GM19328 (cell line): ENCODE data around the gene SAMD14.
"Not testable (repeated sequence)": the region's sequence is repeated elsewhere in the genome, so short reads cannot be mapped to it uniquely, and the experiment has no call there.

Source experiments
- ATAC-seq: cut with Tn5 transposase; IDR thresholded peaks from one replicate; pipeline ENCODE4 v1.9.1; 2021; ENCODE audit warnings: mild to moderate bottlenecking, moderate library complexity; ENCODE audit not compliant: unreplicated experiment

The SAMD14 gene

DNA sequence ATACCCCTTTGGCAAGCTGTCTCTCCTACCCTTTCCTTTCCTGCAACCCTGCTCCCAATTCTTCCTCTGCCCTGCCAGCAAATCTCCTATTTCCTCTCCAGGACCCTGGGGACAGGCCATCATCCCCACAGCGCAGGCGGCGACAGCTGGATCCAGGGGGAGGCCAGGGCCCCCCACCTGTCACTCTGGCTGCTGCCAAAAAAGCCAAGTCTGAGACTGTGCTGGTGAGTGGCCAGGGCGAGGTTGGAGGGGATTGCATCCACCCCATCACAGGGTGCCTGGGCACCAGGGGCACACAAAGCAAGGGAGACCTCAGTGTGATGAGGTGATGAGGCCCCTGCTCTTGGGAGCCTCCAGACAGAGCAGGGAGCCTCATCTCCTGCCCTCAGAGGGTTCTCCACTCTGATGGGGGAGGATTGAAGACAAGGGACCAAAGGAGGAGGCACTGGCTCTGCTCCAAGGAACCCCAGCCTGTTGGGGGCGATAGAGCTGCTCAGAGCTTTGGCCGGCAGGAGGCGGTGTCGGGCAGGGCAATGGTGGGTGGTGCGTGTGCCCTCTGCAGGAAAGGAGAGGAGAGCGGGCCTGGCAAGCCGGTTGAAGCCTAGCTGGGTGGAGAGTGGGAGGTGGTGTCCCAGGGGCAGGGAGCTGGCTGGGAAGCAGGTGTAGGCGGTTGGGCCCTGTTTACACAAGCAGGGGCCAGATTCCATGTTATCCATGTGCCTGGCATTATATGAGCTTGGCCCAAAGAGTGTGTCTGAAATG is 50.4 kb downstream of the SAMD14 start:
- no peak for ATAC-seq

DNA sequence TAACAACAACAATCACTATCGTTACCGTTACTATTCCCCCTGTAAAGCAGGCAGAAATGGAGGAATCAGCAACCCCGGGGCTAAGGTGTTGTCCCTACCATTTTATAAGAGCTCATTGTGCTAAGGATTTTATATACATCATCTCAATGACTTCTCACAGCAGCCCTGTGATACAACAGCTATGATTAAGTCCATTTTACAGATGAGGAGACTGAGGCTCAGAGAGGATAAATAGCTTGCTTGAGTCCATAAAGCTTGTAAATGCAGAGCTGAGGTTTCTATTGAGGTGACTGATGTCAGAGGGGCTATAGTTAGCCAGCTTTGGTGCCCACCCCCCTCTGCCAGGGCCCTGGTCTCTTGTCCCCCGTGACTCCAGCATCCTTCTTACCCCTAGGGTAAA is 51.5 kb downstream of the SAMD14 start:
- no peak for ATAC-seq

DNA sequence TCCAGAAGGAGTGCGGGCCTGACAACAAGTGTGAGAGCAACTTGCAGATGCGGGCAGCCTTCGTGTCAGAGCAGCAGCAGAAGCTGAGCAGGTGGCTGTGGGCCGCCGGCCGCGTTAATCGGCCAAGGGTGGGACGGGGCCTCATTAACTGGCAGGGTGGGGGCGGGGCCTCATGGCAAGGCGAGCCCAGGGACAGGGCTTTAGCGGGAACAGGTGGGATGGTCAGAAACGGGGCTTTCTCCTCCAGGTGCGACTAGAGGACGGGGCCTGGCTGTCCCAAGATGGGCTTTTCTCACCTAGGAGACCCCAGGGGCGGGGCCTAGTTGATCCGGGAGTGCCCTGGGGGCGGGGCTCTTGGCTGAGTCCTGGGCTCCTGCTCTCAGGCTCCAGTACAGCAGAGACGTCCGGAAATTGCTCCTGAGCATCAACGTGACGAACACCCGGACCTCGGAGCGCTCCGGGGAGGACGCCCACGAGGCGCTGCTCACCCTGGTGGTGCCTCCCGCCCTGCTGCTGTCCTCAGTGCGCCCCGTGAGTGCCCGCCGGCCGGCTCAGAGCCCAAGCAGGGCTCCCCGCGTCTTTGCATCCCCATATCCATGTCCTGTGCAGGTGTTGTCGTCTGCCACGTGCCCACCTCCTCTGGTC is 53.2 kb downstream of the SAMD14 start:
- ATAC-seq = no peak

GRCh38 chr17:50076221-50076590 is 53.8 kb downstream of the SAMD14 start:
- no peak for ATAC-seq

DNA sequence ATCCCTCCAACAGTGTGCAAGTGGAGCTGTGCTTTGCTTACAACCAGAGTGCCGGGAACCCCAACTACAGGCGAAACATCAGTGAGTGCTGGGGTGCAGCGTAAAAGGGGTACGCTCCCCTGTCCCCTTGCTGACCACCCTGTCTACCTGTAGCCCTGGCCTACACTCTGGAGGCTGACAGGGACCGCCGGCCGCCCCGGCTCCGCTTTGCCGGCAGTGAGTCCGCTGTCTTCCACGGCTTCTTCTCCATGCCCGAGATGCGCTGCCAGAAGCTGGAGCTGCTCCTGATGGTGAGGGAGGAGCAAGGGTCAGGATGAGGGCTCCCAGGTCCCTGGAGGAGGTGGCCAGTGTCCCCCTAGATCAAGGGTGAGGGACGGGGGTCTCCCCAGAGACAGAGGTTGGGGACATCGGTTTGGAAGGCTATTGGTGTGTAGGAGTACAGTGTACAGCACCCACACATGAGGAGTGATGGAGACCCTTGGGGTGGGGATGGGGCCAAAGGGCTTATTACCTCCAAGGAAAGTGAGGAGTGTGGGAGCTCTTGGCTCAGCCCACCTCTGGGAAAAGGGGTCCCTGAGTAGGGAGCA is 54.4 kb downstream of the SAMD14 start:
- ATAC-seq = no peak

GRCh38 chr17:50074227-50074626 is 55.7 kb downstream of the SAMD14 start:
- no peak for ATAC-seq

DNA sequence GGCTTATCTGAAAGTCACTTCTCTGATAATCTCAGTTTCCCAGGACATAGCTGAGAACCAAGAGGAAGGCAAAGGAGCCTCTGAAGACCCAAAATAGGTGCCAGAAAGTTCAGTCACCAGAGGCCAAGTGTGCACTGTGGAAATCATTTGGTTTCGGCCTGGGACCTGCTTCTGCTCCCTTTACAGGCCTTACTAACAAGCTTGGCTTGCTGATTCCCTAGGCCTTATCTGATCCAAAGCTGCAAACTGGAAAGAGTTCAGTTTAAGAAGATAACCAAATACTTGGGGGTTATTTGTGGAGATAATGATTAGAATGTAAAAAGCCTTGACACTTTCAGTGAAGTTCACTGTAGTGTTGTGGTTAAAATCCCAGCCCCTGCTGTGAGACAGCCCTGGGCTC is 57.0 kb downstream of the SAMD14 start:
- ATAC-seq = no peak

DNA sequence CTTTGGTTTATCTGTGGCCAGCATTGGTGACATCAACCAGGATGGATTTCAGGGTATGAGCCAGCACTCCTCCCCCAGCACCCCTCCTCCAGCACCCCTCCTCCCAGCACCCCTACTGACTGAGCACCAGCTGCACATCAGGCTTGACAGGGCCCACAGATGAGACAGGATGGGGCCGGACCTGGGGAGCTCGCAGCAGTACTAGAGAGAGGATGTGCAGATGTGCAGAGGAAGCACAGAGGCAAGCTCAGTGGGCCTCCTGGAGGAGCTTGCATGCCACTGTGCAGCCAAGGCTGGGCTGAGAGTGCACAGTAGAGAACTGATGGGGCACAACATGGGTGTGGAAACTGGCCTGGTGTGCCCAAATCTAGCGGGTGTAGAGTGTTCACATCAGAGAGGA is 57.8 kb downstream of the SAMD14 start:
- no peak for ATAC-seq

- no peak for ATAC-seq
These were observed 58.3 kb downstream of the SAMD14 start for GRCh38 chr17:50071692-50072091.

DNA sequence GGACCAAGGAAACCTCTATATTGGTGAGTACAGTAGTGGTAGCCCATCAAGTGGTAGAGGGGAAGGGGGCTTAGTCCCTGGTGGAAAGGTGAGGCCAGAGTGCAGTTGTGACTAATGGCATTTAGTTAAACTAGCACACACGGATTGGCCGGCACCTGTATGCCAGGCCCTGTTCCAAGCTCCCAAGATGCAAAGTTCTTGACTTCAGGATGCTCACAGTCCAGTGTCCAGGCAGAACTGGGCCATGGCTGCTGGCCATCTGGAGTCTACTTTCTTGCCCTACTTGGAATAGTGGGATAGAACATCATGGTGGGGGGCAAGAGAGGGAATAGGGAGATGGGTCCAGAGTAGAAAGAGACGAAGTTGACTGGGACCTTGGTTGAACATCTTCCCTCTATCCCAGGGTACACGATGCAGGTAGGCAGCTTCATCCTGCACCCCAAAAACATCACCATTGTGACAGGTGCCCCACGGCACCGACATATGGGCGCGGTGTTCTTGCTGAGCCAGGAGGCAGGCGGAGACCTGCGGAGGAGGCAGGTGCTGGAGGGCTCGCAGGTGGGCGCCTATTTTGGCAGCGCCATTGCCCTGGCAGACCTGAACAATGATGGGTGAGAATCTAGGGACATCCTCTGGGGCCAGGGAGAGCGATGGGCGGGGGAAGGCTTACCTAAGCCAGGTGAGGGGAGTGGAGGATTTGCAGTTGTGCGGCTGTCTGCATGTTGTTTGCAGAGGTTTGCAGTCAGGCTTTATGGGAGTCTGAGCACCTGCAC is 58.9 kb downstream of the SAMD14 start:
- no peak for ATAC-seq

GRCh38 chr17:50067996-50068395 is 62.0 kb downstream of the SAMD14 start:
- ATAC-seq = no peak

- ATAC-seq = no peak
These were observed 63.0 kb downstream of the SAMD14 start for GRCh38 chr17:50066995-50067394.

DNA sequence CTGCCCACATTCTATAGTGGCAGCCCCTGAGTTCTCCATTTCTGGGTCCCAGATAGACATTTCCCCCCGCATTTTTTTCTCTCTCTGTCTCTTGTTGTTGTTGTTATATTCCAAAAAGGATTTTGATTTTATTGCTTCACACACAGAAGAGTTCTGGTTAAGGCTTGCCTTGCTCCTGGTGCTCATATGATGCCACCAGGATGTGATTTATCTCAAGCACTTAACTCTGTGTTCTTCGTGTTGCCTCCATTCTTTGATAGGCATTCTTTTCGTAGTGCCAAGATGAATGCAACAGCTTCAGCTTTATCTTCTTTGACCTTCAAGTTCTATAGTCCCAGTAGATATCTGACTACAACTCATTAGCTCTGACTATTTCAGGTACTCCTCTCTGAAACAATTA is 64.9 kb downstream of the SAMD14 start:
- ATAC-seq = no peak

- ATAC-seq = no peak
These were observed 65.5 kb downstream of the SAMD14 start for GRCh38 chr17:50064253-50065001.

- no peak for ATAC-seq
These were observed 66.3 kb downstream of the SAMD14 start for GRCh38 chr17:50063561-50064252.

DNA sequence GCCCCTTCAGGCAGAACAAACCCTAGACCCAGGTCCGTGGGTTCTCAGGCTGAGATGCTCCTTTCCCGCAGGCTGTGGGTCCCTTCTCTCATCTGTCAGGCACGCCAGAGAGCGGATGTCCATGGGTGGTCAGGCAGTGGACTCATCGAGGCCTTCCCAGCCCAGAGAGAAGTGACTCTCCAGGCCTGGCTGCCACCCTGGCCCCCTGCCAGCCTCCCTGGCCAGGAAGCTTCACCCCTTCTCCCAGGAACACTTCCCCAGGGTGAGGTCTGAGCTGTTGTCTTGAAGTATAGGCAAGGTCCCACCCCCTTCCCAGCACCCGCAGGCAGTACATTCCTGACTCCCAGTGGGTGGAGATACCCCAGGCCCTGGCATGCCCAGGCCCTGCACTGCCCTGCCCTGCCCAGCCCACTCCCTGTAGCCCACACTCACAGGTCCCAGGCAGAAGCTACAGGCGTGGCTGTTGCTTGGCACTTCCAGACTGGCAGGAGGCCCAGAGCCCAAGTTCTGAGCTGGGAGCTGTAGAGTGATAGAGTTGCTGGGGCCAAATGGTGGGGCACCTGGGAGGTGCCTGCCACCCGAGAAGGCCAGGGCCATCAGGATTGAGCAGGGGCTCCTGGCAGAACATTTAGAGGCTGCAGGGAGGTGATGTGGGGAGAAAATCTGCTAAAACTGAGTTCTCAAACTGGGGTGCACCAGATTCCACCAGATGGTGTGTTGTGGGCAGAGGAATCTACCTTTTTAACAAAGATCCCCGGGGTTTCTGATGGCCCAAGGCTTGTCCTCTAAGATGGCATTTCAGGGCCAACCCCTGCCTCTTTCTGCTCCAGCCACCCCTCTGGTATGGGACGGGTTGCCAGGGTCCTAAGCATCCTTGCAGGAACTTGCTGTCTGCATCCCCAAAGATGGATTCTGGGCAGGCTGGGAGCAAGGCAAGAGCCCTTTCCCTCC is 67.4 kb downstream of the SAMD14 start:
- no peak for ATAC-seq

GRCh38 chr17:50061713-50062045 is 68.3 kb downstream of the SAMD14 start:
- ATAC-seq = not testable (repeated sequence)

GRCh38 chr17:50060951-50061712 is 68.8 kb downstream of the SAMD14 start:
- no peak for ATAC-seq
